HepG2 (cell line): ENCODE results near the gene ATP5F1E. TPM values are rescaled to one million over a fixed set of nuclear protein-coding genes. Genes with fewer than 3 reads are reported as not detected.
A peak's percentile ranks its signal among the peaks of the same experiment; 100 is the strongest.

ENCODE experiments used
- DMAP1 ChIP-seq: IDR thresholded peaks from 2 replicates; pipeline ENCODE4 v1.6.1; 2016
- FOXO1 ChIP-seq: sonication (generic); formaldehyde crosslinking; IDR thresholded peaks from 2 replicates; pipeline ENCODE4 v1.4.0; 2020; ENCODE audit warnings: missing genetic modification reagents
- GFI1 ChIP-seq: sonication (generic); formaldehyde crosslinking; IDR thresholded peaks from 2 replicates; pipeline ENCODE4 v1.5.0; 2020; ENCODE audit warnings: missing genetic modification reagents, mild to moderate bottlenecking, borderline replicate concordance
- GLMP ChIP-seq: sonication (generic); formaldehyde crosslinking; IDR thresholded peaks from 2 replicates; pipeline ENCODE4 v1.9.0; 2021; ENCODE audit warnings: missing genetic modification reagents, mild to moderate bottlenecking, borderline replicate concordance
- HES4 ChIP-seq: sonication (generic); formaldehyde crosslinking; IDR thresholded peaks from 2 replicates; pipeline ENCODE4 v1.9.0; 2021; ENCODE audit warnings: mild to moderate bottlenecking, missing genetic modification reagents, borderline replicate concordance
- HOXA5 ChIP-seq: sonication (generic); formaldehyde crosslinking; IDR thresholded peaks from 2 replicates; pipeline ENCODE4 v1.4.0; 2020; ENCODE audit warnings: missing genetic modification reagents
- MTA1 ChIP-seq: sonication (generic); formaldehyde crosslinking; IDR thresholded peaks from 2 replicates; pipeline ENCODE4 v1.4.0; 2020; ENCODE audit warnings: missing genetic modification reagents, mild to moderate bottlenecking, borderline replicate concordance
- MYC ChIP-seq: sonication (generic); formaldehyde crosslinking; IDR thresholded peaks from 2 replicates; pipeline ENCODE4 v1.9.0; 2021; ENCODE audit warnings: missing genetic modification reagents, borderline replicate concordance
- PHF5A ChIP-seq: IDR thresholded peaks from one replicate; pipeline ENCODE4 v1.6.1; 2018; ENCODE audit warnings: low read depth, missing genetic modification reagents; ENCODE audit not compliant: unreplicated experiment
- PITX1 ChIP-seq: sonication (generic); formaldehyde crosslinking; IDR thresholded peaks from 2 replicates; pipeline ENCODE4 v1.5.1; 2020; ENCODE audit warnings: mild to moderate bottlenecking, missing genetic modification reagents
- RCOR2 ChIP-seq: IDR thresholded peaks from 2 replicates; pipeline ENCODE4 v1.6.1; 2016; ENCODE audit warnings: missing biosample characterization, missing genetic modification reagents
- TBX2 ChIP-seq: sonication (generic); formaldehyde crosslinking; IDR thresholded peaks from 2 replicates; pipeline ENCODE4 v1.5.0; 2020; ENCODE audit warnings: missing genetic modification reagents, mild to moderate bottlenecking, borderline replicate concordance
- ZBED4 ChIP-seq: sonication (generic); formaldehyde crosslinking; IDR thresholded peaks from 2 replicates; pipeline ENCODE4 v1.4.0; 2020; ENCODE audit warnings: missing genetic modification reagents, borderline replicate concordance
- ZBTB1 ChIP-seq: sonication (generic); formaldehyde crosslinking; IDR thresholded peaks from 2 replicates; pipeline ENCODE4 v1.4.0; 2020; ENCODE audit warnings: missing genetic modification reagents, borderline replicate concordance
- ZNF761 ChIP-seq: sonication (generic); formaldehyde crosslinking; conservative IDR thresholded peaks from 2 replicates; pipeline ENCODE4 v1.4.0; 2020; ENCODE audit warnings: mild to moderate bottlenecking, missing genetic modification reagents
- polyA plus RNA-seq, 8 experiments: library from polyadenylated mRNA; depleted of rRNA in 3 of 8; stranded (reverse) in 7 of 8; unstranded in 1 of 8; fragments of >200 nt; fragmentation: Illumina TruSeq in 4 of 8; extraction: Trizol in 4 of 8; gene quantifications; 2 replicates each; pipeline versions ENCODE4 v1.2.1 to v1.2.3, GENCODE V29; 2011 to 2016; ENCODE audit warnings: low read depth in 4 of 8, missing spikeins in 1 of 8, mixed read lengths in 1 of 8; ENCODE audit not compliant: insufficient read depth in 1 of 8
- total RNA-seq, 5 experiments: library from RNA; depleted of rRNA; stranded (reverse); fragments of >200 nt; fragmentation: Illumina TruSeq; extraction: Trizol; gene quantifications; 2 replicates each; pipeline ENCODE4 v1.2.3, GENCODE V29; 2016; ENCODE audit warnings: low read depth in 1 of 5
- TF ChIP-seq, protein P1 (sequence below): sonication (generic); formaldehyde crosslinking; IDR thresholded peaks from 2 replicates; pipeline ENCODE4 v1.4.0; 2020; ENCODE audit warnings: low read depth, missing genetic modification reagents

The ATP5F1E gene
- total and polyA plus RNA-seq, 2 of the 13 experiments (the other 11 are each of a cell fraction or from before 2014, with no cell fraction given), result 121 to 134 TPM

- TF ChIP-seq ZBTB1 (CRISPR knock-in tag), result no peak
- no peak for TF ChIP-seq ZNF761 (CRISPR knock-in tag)
- TF ChIP-seq, protein P1, sequence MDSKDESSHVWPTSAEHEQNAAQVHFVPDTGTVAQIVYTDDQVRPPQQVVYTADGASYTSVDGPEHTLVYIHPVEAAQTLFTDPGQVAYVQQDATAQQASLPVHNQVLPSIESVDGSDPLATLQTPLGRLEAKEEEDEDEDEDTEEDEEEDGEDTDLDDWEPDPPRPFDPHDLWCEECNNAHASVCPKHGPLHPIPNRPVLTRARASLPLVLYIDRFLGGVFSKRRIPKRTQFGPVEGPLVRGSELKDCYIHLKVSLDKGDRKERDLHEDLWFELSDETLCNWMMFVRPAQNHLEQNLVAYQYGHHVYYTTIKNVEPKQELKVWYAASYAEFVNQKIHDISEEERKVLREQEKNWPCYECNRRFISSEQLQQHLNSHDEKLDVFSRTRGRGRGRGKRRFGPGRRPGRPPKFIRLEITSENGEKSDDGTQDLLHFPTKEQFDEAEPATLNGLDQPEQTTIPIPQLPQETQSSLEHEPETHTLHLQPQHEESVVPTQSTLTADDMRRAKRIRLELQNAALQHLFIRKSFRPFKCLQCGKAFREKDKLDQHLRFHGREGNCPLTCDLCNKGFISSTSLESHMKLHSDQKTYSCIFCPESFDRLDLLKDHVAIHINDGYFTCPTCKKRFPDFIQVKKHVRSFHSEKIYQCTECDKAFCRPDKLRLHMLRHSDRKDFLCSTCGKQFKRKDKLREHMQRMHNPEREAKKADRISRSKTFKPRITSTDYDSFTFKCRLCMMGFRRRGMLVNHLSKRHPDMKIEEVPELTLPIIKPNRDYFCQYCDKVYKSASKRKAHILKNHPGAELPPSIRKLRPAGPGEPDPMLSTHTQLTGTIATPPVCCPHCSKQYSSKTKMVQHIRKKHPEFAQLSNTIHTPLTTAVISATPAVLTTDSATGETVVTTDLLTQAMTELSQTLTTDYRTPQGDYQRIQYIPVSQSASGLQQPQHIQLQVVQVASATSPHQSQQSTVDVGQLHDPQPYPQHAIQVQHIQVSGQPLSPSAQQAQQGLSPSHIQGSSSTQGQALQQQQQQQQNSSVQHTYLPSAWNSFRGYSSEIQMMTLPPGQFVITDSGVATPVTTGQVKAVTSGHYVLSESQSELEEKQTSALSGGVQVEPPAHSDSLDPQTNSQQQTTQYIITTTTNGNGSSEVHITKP (CRISPR knock-in tag), result no peak; the same call in 1 of the 2 replicates
- no peak for TF ChIP-seq GFI1 (CRISPR knock-in tag)
- TF ChIP-seq GLMP (CRISPR knock-in tag), result no peak
- TF ChIP-seq MYC (CRISPR knock-in tag), result peak; percentile 10; the same call in 1 of the 2 replicates
- 0 out of 2 replicates have a peak, but pooled peaks have one; percentile 5 for TF ChIP-seq MTA1
- no peak for TF ChIP-seq PHF5A (CRISPR knock-in tag)
- no peak; the same call in 1 of the 2 replicates for TF ChIP-seq DMAP1 (CRISPR knock-in tag)
- no peak; the same call in 1 of the 2 replicates for TF ChIP-seq TBX2
- TF ChIP-seq PITX1 (CRISPR knock-in tag), result no peak
- TF ChIP-seq RCOR2, result peak; percentile 95
- no peak for TF ChIP-seq HES4
- no peak for TF ChIP-seq ZBED4 (CRISPR knock-in tag)
- no peak for TF ChIP-seq HOXA5 (CRISPR knock-in tag)
- peak; percentile 27; the same call in 1 of the 2 replicates for TF ChIP-seq FOXO1 (CRISPR knock-in tag)
Observed at GRCh38 chr20:59010321-59010994, 21.7 kb downstream of the ATP5F1E start (continued).
